ENCODE results near the gene RNU6-7. TPM values are rescaled to one million over a fixed set of nuclear protein-coding genes. Genes with fewer than 3 reads are reported as not detected.
A peak's percentile ranks its signal among the peaks of the same experiment; 100 is the strongest.

The RNU6-7 gene
- total RNA-seq, 1 donor from 2014 or later, result not detected

DNA sequence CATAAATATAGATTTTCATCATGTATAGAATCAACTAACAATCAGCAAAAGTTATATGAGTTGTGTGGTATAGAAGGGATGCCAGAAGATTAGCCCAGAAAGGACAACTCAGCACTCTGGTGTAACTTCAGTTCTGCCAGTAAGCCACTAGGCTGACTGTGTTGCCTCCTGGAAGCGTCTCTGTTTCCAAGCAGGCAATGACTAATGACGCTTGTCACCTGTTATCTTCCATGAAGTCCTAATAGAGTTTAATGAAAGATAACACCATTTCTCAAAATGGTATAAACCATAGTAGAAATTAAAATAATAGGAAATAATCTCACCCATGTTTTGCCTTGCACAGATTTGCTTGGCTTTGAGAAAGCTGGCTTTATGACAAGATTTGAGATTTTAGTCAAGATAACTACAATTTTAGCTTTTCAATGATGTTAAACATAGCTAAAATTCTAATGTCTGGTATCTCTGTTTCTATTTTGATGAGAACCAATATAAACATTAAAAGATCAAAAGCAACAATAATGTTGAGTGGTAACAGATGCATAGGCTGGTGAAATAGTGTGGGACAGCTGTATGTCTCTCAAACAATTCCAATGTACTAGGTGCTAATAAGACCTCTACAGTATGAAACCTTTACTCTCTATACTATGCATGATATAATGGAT, 9.0 kb upstream of the RNU6-7 start:
- TF ChIP-seq, protein P1, sequence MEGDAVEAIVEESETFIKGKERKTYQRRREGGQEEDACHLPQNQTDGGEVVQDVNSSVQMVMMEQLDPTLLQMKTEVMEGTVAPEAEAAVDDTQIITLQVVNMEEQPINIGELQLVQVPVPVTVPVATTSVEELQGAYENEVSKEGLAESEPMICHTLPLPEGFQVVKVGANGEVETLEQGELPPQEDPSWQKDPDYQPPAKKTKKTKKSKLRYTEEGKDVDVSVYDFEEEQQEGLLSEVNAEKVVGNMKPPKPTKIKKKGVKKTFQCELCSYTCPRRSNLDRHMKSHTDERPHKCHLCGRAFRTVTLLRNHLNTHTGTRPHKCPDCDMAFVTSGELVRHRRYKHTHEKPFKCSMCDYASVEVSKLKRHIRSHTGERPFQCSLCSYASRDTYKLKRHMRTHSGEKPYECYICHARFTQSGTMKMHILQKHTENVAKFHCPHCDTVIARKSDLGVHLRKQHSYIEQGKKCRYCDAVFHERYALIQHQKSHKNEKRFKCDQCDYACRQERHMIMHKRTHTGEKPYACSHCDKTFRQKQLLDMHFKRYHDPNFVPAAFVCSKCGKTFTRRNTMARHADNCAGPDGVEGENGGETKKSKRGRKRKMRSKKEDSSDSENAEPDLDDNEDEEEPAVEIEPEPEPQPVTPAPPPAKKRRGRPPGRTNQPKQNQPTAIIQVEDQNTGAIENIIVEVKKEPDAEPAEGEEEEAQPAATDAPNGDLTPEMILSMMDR (IDR thresholded peaks at IDR 0.05; ENCODE audit: insufficient read depth, low read length, severe bottlenecking), result no peak
- H3K4me3 ChIP-seq (ENCODE audit: low read depth, low read length), result no peak overlapping the region
- no peak for FAIRE-seq
- H3K27me3 ChIP-seq (ENCODE audit: control insufficient read depth, insufficient read depth, low read length), result no peaks in the 10 kb centered on the region
- no peak for DNase-seq (ENCODE audit: low read depth)
- H3K36me3 ChIP-seq (ENCODE audit: control insufficient read depth, insufficient read depth, low read length), result no peaks in the 10 kb centered on the region

DNA sequence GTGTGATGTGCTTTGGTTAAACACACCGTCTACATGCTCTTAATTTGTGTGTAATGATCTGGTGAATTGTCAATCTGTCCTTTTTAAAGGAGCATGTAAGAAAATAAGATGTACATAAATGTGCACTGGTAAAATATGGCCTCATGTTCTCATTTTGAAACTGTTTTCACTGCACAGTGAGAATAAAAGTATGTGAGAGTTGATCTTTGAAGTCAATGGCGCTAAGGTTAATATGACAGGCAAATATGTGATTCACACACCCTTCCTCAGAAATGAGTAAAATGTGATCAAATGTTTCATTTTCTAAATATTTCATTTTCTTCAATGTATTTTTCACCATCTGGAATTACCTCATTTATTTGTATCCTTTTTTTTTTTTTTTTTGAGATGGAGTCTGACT, 8.3 kb upstream of the RNU6-7 start:
- TF ChIP-seq, protein P1 (IDR thresholded peaks at IDR 0.05; ENCODE audit: insufficient read depth, low read length, severe bottlenecking), result no peak
- Histone ChIP-seq H3K36me3 (ENCODE audit: control insufficient read depth, insufficient read depth, low read length) (no peaks in the 10 kb centered on the region), H3K27me3 (ENCODE audit: control insufficient read depth, insufficient read depth, low read length) (no peaks in the 10 kb centered on the region), H3K4me3 (ENCODE audit: low read depth, low read length) (no peak overlapping the region)
- DNase-seq (ENCODE audit: low read depth), result no peak
- no peak for FAIRE-seq

DNA sequence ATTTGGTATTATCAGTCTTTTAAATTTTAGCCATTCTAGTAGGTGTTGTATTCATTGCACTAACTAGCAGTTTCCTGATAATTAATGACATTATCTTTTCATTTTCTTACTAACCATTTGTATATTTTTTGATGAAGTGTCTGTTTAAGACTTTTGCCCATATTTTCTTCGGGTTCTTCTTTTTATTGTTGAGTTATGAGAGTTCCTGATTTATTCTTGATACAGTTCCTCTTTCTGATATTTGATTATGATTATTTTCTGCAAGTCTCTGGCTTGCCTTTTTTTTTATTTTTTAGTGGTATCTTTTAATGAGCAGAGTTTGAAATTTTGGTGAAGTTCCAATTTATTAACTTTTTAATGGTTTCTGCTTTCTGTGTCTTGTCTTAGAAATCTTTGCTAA, 6.2 kb upstream of the RNU6-7 start:
- Histone ChIP-seq H3K27me3 (ENCODE audit: control insufficient read depth, insufficient read depth, low read length) (no peaks in the 10 kb centered on the region), H3K4me3 (ENCODE audit: low read depth, low read length) (no peak overlapping the region), H3K36me3 (ENCODE audit: control insufficient read depth, insufficient read depth, low read length) (no peaks in the 10 kb centered on the region)
- FAIRE-seq, result no peak
- no peak for DNase-seq (ENCODE audit: low read depth)
- TF ChIP-seq, protein P1 (IDR thresholded peaks at IDR 0.05; ENCODE audit: insufficient read depth, low read length, severe bottlenecking), result no peak

DNA sequence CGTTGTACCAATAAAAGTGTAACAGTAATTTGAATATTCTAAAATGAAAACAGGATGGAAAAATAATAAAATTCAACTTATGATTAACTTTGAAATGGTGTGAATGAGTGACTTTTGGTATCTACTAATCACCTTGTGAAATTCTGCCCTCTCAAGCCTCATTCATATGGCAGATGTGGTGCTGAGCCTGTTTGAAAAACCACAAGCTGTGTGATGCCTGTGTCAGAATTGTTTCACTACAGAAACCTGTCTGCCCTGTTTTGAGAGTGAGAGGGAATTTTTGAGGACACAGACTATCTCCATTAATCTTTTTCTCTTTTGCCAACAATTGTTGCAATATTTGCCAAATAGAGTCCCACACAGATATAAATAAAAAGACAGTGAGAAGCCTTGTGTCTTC, 3.9 kb upstream of the RNU6-7 start:
- FAIRE-seq (no peak), DNase-seq (ENCODE audit: low read depth) (peak; percentile 33)
- Histone ChIP-seq H3K27me3 (ENCODE audit: control insufficient read depth, insufficient read depth, low read length) (no peaks in the 10 kb centered on the region), H3K36me3 (ENCODE audit: control insufficient read depth, insufficient read depth, low read length) (no peaks in the 10 kb centered on the region), H3K4me3 (ENCODE audit: low read depth, low read length) (no peak overlapping the region)
- TF ChIP-seq, protein P1 (IDR thresholded peaks at IDR 0.05; ENCODE audit: insufficient read depth, low read length, severe bottlenecking), result no peak

DNA sequence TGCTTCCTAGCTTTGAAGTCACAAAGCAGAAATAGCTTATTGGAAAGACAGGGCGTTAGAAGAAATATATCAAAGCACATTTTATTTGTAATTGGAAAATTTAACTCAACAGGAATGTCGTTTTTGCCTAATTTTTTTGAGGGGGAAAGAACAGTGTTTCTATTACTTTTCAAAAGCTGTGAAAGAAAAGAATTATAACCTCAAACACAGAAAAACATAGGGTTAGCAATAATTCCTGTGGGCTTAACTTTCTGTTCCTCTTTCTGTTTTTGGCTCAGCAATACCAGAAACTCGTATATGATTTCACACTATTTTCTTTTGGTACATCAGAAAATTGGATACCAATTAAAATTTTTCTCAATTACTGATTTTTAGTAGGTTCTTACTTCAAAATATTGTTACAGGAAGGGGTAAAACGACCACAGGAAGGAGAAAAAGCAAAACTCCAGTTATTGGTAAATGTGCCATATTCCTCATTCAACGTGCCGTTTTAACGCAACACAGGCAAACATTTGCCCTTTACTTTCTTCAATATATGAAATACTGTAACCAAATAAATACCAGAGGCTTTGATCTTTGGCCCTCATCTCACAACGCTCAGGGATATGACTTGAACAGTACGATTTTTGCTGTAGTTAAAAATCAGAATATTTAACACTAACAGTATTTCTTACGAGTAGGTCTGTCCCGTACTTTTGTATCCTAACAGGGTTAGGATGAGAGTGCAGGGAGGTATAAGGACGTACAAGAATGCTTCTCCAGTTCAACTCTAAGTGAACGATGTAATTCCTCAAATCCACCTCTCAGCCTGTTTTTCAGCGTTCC, 1.3 kb upstream of the RNU6-7 start:
- DNase-seq (ENCODE audit: low read depth) (peak; percentile 10), FAIRE-seq (no peak)
- no peaks in the 10 kb centered on the region for H3K27me3 ChIP-seq (ENCODE audit: control insufficient read depth, insufficient read depth, low read length)
- peak overlapping the region; percentile 73 for H3K4me3 ChIP-seq (ENCODE audit: low read depth, low read length)
- TF ChIP-seq, protein P1 (IDR thresholded peaks at IDR 0.05; ENCODE audit: insufficient read depth, low read length, severe bottlenecking), result no peak
- H3K36me3 ChIP-seq (ENCODE audit: control insufficient read depth, insufficient read depth, low read length), result no peaks in the 10 kb centered on the region
